HEK293 (cell line): ENCODE data around the gene AP5S1.

Experiments used
- FEZF1 ChIP-seq: fragments of 450-650 bp; formaldehyde crosslinking; IDR thresholded peaks from 2 replicates; pipeline ENCODE4 v1.5.1; 2016; ENCODE audit warnings: missing biosample characterization, missing genetic modification characterization
- KLF8 ChIP-seq: fragments of 450-650 bp; formaldehyde crosslinking; IDR thresholded peaks from 2 replicates; pipeline ENCODE4 v1.5.1; 2016; ENCODE audit warnings: missing biosample characterization, missing genetic modification characterization
- TCF7L2 ChIP-seq: IDR thresholded peaks from 2 replicates; pipeline ENCODE4 v1.6.1; 2011; ENCODE audit warnings: low read depth, mild to moderate bottlenecking, inconsistent platforms, low read length, moderate library complexity, borderline replicate concordance
- ZBTB21 ChIP-seq: fragments of 450-650 bp; formaldehyde crosslinking; IDR thresholded peaks from 2 replicates; pipeline ENCODE4 v1.5.1; 2017; ENCODE audit warnings: missing biosample characterization, missing genetic modification characterization
- ZBTB8A ChIP-seq: fragments of 450-650 bp; formaldehyde crosslinking; IDR thresholded peaks from 2 replicates; pipeline ENCODE4 v1.5.1; 2016; ENCODE audit warnings: missing biosample characterization, missing genetic modification characterization
- ZEB2 ChIP-seq: fragments of 450-650 bp; formaldehyde crosslinking; IDR thresholded peaks from 2 replicates; pipeline ENCODE4 v1.5.1; 2016; ENCODE audit warnings: missing biosample characterization, missing genetic modification characterization
- ZFP3 ChIP-seq: fragments of 450-650 bp; formaldehyde crosslinking; IDR thresholded peaks from 2 replicates; pipeline ENCODE4 v1.5.1; 2016; ENCODE audit warnings: low read depth, missing biosample characterization, missing genetic modification characterization
- ZFP37 ChIP-seq: fragments of 450-650 bp; formaldehyde crosslinking; IDR thresholded peaks from 2 replicates; pipeline ENCODE4 v1.5.1; 2016; ENCODE audit warnings: missing biosample characterization, missing genetic modification characterization
- ZNF16 ChIP-seq: fragments of 450-650 bp; formaldehyde crosslinking; IDR thresholded peaks from 2 replicates; pipeline ENCODE4 v1.5.1; 2016; ENCODE audit warnings: low read depth, missing biosample characterization, missing genetic modification characterization
- ZNF169 ChIP-seq: fragments of 450-650 bp; formaldehyde crosslinking; IDR thresholded peaks from 2 replicates; pipeline ENCODE4 v1.5.1; 2016; ENCODE audit warnings: missing biosample characterization, missing genetic modification characterization
- ZNF324 ChIP-seq: fragments of 450-650 bp; formaldehyde crosslinking; IDR thresholded peaks from 2 replicates; pipeline ENCODE4 v1.5.1; 2016; ENCODE audit warnings: missing biosample characterization, missing genetic modification characterization
- ZNF366 ChIP-seq: fragments of 450-650 bp; formaldehyde crosslinking; conservative IDR thresholded peaks from 2 replicates; pipeline ENCODE4 v1.5.1; 2016; ENCODE audit warnings: missing biosample characterization, missing genetic modification characterization
- ZNF37A ChIP-seq: fragments of 450-650 bp; IDR thresholded peaks from 2 replicates; pipeline ENCODE4 v1.5.1; 2018; ENCODE audit warnings: missing biosample characterization, missing genetic modification characterization
- ZNF423 ChIP-seq: fragments of 450-650 bp; formaldehyde crosslinking; IDR thresholded peaks from 2 replicates; pipeline ENCODE4 v1.5.1; 2016; ENCODE audit warnings: missing biosample characterization, missing genetic modification characterization
- ZNF623 ChIP-seq: fragments of 450-650 bp; formaldehyde crosslinking; IDR thresholded peaks from 2 replicates; pipeline ENCODE4 v1.5.1; 2016; ENCODE audit warnings: missing biosample characterization, missing genetic modification characterization
- ZNF658 ChIP-seq: fragments of 450-650 bp; formaldehyde crosslinking; IDR thresholded peaks from 2 replicates; pipeline ENCODE4; 2016; ENCODE audit warnings: missing biosample characterization, missing genetic modification characterization
- ZNF837 ChIP-seq: fragments of 450-650 bp; formaldehyde crosslinking; IDR thresholded peaks from 2 replicates; pipeline ENCODE4 v1.5.1; 2016; ENCODE audit warnings: missing biosample characterization, missing genetic modification characterization
- TF ChIP-seq, protein P1 (sequence below): fragments of 450-650 bp; formaldehyde crosslinking; IDR thresholded peaks from 2 replicates; pipeline ENCODE4 v1.5.1; 2017; ENCODE audit warnings: missing biosample characterization, missing genetic modification characterization
- TF ChIP-seq, protein P2 (sequence below): fragments of 450-650 bp; formaldehyde crosslinking; IDR thresholded peaks from 2 replicates; pipeline ENCODE4 v1.5.1; 2016; ENCODE audit warnings: missing biosample characterization, missing genetic modification characterization
- TF ChIP-seq, protein P3 (sequence below): fragments of 450-650 bp; formaldehyde crosslinking; IDR thresholded peaks from 2 replicates; pipeline ENCODE4 v1.5.1; 2016; ENCODE audit warnings: missing biosample characterization, missing genetic modification characterization
- TF ChIP-seq, protein P4 (sequence below): fragments of 450-650 bp; formaldehyde crosslinking; IDR thresholded peaks from 2 replicates; pipeline ENCODE4 v1.5.1; 2017; ENCODE audit warnings: missing biosample characterization, missing genetic modification characterization
- TF ChIP-seq, protein P5 (sequence below): fragments of 450-650 bp; formaldehyde crosslinking; IDR thresholded peaks from 2 replicates; pipeline ENCODE4 v1.5.0; 2017; ENCODE audit warnings: missing biosample characterization, missing genetic modification characterization, borderline replicate concordance
- TF ChIP-seq, protein P6 (sequence below): fragments of 450-650 bp; formaldehyde crosslinking; IDR thresholded peaks from 2 replicates; pipeline ENCODE4 v1.5.1; 2016; ENCODE audit warnings: missing biosample characterization, missing genetic modification characterization, borderline replicate concordance
- TF ChIP-seq, protein P7 (sequence below): fragments of 450-650 bp; formaldehyde crosslinking; optimal IDR thresholded peaks from 2 replicates; pipeline ENCODE3; 2016; ENCODE audit warnings: missing biosample characterization, mild to moderate bottlenecking, missing genetic modification characterization

The AP5S1 gene

DNA sequence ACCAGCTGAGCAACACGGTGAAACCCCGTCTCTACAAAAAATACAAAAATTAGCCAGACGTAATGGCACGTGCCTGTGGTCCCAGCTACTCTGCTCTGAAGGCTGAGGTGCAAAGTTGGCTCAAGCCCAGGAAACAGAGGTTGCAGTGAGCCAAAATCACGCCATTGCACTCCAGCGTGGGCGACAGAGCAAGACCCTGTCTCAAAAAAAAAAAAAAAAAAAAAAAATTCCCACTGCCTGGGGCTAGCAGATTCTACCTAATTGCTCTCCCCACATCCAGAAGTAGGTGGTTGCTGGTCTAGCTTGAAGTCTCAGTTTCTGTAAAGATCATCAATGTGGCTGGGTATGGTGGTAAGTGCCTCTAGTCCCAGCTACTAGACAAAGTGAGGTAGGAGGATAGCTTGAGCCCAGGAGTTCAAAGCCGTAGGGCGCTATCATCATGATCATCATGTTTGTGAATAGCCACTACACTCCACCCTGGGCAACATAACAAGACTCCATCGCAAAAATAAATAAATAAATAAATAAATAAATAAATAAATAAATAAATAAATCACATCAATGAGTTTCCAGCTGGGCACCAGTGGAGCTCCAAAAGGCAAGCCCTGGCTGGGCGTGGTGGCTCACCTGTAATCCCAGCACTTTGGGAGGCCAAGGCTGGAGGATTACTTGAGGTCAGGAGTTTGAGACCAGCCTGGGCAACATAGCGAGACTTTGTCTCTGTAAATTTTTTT is 6.3 kb upstream of the AP5S1 start (continued):
- TF ChIP-seq, protein P1, sequence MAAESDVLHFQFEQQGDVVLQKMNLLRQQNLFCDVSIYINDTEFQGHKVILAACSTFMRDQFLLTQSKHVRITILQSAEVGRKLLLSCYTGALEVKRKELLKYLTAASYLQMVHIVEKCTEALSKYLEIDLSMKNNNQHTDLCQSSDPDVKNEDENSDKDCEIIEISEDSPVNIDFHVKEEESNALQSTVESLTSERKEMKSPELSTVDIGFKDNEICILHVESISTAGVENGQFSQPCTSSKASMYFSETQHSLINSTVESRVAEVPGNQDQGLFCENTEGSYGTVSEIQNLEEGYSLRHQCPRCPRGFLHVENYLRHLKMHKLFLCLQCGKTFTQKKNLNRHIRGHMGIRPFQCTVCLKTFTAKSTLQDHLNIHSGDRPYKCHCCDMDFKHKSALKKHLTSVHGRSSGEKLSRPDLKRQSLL (tag by site-specific recombination): no peak
- no peak for TF ChIP-seq ZNF658 (tag by site-specific recombination)
- TF ChIP-seq ZNF623 (tag by site-specific recombination): peak; percentile 87
- no peak for TF ChIP-seq ZNF324 (tag by site-specific recombination)
- TF ChIP-seq, protein P2, sequence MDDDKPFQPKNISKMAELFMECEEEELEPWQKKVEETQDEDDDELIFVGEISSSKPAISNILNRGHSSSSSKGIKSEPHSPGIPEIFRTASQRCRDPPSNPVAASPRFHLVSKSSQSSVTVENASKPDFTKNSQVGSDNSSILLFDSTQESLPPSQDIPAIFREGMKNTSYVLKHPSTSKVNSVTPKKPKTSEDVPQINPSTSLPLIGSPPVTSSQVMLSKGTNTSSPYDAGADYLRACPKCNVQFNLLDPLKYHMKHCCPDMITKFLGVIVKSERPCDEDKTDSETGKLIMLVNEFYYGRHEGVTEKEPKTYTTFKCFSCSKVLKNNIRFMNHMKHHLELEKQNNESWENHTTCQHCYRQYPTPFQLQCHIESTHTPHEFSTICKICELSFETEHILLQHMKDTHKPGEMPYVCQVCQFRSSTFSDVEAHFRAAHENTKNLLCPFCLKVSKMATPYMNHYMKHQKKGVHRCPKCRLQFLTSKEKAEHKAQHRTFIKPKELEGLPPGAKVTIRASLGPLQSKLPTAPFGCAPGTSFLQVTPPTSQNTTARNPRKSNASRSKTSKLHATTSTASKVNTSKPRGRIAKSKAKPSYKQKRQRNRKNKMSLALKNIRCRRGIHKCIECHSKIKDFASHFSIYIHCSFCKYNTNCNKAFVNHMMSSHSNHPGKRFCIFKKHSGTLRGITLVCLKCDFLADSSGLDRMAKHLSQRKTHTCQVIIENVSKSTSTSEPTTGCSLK (tag by site-specific recombination): no peak
- no peak for TF ChIP-seq FEZF1 (tag by site-specific recombination)
- TF ChIP-seq ZNF169 (tag by site-specific recombination): no peak
- TF ChIP-seq TCF7L2: no peak
- peak; percentile 84 for TF ChIP-seq ZBTB8A (tag by site-specific recombination)
- TF ChIP-seq, protein P3, sequence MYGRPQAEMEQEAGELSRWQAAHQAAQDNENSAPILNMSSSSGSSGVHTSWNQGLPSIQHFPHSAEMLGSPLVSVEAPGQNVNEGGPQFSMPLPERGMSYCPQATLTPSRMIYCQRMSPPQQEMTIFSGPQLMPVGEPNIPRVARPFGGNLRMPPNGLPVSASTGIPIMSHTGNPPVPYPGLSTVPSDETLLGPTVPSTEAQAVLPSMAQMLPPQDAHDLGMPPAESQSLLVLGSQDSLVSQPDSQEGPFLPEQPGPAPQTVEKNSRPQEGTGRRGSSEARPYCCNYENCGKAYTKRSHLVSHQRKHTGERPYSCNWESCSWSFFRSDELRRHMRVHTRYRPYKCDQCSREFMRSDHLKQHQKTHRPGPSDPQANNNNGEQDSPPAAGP: no peak
- TF ChIP-seq, protein P4, sequence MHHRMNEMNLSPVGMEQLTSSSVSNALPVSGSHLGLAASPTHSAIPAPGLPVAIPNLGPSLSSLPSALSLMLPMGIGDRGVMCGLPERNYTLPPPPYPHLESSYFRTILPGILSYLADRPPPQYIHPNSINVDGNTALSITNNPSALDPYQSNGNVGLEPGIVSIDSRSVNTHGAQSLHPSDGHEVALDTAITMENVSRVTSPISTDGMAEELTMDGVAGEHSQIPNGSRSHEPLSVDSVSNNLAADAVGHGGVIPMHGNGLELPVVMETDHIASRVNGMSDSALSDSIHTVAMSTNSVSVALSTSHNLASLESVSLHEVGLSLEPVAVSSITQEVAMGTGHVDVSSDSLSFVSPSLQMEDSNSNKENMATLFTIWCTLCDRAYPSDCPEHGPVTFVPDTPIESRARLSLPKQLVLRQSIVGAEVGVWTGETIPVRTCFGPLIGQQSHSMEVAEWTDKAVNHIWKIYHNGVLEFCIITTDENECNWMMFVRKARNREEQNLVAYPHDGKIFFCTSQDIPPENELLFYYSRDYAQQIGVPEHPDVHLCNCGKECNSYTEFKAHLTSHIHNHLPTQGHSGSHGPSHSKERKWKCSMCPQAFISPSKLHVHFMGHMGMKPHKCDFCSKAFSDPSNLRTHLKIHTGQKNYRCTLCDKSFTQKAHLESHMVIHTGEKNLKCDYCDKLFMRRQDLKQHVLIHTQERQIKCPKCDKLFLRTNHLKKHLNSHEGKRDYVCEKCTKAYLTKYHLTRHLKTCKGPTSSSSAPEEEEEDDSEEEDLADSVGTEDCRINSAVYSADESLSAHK (tag by site-specific recombination): peak; percentile 27; the same call in 1 of the 2 replicates
- 0 out of 2 replicates have a peak, but pooled peaks have one; percentile 19 for TF ChIP-seq ZNF366
- TF ChIP-seq ZEB2: no peak
- no peak for TF ChIP-seq ZNF423 (tag by site-specific recombination)
- TF ChIP-seq, protein P5, sequence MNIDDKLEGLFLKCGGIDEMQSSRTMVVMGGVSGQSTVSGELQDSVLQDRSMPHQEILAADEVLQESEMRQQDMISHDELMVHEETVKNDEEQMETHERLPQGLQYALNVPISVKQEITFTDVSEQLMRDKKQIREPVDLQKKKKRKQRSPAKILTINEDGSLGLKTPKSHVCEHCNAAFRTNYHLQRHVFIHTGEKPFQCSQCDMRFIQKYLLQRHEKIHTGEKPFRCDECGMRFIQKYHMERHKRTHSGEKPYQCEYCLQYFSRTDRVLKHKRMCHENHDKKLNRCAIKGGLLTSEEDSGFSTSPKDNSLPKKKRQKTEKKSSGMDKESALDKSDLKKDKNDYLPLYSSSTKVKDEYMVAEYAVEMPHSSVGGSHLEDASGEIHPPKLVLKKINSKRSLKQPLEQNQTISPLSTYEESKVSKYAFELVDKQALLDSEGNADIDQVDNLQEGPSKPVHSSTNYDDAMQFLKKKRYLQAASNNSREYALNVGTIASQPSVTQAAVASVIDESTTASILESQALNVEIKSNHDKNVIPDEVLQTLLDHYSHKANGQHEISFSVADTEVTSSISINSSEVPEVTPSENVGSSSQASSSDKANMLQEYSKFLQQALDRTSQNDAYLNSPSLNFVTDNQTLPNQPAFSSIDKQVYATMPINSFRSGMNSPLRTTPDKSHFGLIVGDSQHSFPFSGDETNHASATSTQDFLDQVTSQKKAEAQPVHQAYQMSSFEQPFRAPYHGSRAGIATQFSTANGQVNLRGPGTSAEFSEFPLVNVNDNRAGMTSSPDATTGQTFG (tag by site-specific recombination): no peak
- peak; percentile 53; the same call in 1 of the 2 replicates for TF ChIP-seq ZBTB21
- TF ChIP-seq ZFP37 (tag by site-specific recombination): no peak
- no peak; the same call in 1 of the 2 replicates for TF ChIP-seq ZFP3 (tag by site-specific recombination)
- no peak for TF ChIP-seq ZNF37A
- TF ChIP-seq ZNF837 (tag by site-specific recombination): no peak
- TF ChIP-seq, protein P6, sequence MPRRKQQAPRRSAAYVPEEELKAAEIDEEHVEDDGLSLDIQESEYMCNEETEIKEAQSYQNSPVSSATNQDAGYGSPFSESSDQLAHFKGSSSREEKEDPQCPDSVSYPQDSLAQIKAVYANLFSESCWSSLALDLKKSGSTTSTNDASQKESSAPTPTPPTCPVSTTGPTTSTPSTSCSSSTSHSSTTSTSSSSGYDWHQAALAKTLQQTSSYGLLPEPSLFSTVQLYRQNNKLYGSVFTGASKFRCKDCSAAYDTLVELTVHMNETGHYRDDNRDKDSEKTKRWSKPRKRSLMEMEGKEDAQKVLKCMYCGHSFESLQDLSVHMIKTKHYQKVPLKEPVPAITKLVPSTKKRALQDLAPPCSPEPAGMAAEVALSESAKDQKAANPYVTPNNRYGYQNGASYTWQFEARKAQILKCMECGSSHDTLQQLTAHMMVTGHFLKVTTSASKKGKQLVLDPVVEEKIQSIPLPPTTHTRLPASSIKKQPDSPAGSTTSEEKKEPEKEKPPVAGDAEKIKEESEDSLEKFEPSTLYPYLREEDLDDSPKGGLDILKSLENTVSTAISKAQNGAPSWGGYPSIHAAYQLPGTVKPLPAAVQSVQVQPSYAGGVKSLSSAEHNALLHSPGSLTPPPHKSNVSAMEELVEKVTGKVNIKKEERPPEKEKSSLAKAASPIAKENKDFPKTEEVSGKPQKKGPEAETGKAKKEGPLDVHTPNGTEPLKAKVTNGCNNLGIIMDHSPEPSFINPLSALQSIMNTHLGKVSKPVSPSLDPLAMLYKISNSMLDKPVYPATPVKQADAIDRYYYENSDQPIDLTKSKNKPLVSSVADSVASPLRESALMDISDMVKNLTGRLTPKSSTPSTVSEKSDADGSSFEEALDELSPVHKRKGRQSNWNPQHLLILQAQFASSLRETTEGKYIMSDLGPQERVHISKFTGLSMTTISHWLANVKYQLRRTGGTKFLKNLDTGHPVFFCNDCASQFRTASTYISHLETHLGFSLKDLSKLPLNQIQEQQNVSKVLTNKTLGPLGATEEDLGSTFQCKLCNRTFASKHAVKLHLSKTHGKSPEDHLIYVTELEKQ: no peak; the same call in 1 of the 2 replicates
- TF ChIP-seq KLF8: no peak
- TF ChIP-seq ZNF16: no peak
- TF ChIP-seq, protein P7, sequence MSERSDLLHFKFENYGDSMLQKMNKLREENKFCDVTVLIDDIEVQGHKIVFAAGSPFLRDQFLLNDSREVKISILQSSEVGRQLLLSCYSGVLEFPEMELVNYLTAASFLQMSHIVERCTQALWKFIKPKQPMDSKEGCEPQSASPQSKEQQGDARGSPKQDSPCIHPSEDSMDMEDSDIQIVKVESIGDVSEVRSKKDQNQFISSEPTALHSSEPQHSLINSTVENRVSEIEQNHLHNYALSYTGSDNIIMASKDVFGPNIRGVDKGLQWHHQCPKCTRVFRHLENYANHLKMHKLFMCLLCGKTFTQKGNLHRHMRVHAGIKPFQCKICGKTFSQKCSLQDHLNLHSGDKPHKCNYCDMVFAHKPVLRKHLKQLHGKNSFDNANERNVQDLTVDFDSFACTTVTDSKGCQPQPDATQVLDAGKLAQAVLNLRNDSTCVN: no peak
